Left ventricle myocardium superior (tissue), 1 donor: Measurements from ENCODE around the gene IDE. TPM values are rescaled to one million over a fixed set of nuclear protein-coding genes. Genes with fewer than 3 reads are reported as not detected.
A peak's percentile ranks its signal among the peaks of the same experiment; 100 is the strongest.
"Not testable (repeated sequence)": the region's sequence is repeated elsewhere in the genome, so short reads cannot be mapped to it uniquely, and the experiment has no call there.

Experiments used
- ATAC-seq: fragments of 200-7000 bp; cut with Tn5 transposase; one replicate; pipeline ENCODE4 v1.9.1; 2020; ENCODE audit warnings: mild to moderate bottlenecking, moderate library complexity
- DNase-seq: peaks from one replicate; pipeline ENCODE4 v3.0.0-alpha.2; 2020
- intact Hi-C: fragments of 100-400 bp; cut with micrococcal nuclease; formaldehyde crosslinking; loops from one replicate; pipeline ENCODE4 v1.11.0; 2022
- total RNA-seq: library from RNA; stranded (reverse); fragmentation: NEBNext Ultra II Directional; extraction: Animal tissue kit (Norgen Biotek cat#: 25700); gene quantifications from one replicate; pipeline ENCODE4 v1.2.1, GENCODE V29; 2021
- donor health status: DM: no; HTN: yes; CAD: no; lungs with severe emphysema.

IDE gene
- total RNA-seq, 1 donor from 2014 or later: 47.8 TPM

DNA sequence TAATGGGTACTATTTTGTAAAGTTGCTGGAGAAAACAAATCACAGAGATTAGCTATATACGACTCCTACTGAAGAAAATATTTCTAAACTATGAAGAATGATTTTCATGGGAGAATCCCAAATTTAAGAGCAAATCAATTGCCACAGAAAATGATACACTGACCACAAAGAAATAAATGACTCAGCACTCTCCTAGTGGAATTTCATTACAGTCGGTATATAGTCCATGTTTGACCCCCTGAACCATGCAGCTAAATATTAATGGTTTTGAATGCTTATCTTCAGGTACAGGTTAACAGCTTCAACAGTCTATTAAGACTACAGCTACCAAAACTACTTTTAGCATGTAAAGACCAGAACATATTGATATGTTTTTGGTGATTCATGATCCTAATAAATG, 65.0 kb downstream of the IDE start:
- DNase-seq: no peak
- ATAC-seq: no peak

DNA sequence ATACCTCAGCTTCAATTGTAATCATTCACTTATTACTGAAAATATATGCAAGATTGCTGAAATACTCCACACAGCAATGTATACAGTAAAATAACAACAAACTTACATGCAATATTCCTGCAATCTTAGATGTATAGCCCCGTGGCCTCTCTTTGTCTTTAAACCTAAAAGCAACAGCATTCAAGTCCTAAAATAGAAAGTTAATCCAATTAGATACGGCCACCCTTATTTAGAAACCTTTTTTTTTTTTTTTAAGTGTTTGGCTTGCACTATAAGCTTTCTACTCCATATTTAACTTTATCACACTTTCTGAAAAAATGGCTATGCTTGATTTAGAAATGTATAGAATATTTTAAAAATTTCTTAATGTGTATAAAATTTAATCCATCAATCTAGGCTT, 67.6 kb downstream of the IDE start:
- no peak for DNase-seq
- intact Hi-C loops: no loop called here
- no peak for ATAC-seq

More for the DNA sequence above, 65.0 kb downstream of the IDE start:
- intact Hi-C loops: no loop called here

DNA sequence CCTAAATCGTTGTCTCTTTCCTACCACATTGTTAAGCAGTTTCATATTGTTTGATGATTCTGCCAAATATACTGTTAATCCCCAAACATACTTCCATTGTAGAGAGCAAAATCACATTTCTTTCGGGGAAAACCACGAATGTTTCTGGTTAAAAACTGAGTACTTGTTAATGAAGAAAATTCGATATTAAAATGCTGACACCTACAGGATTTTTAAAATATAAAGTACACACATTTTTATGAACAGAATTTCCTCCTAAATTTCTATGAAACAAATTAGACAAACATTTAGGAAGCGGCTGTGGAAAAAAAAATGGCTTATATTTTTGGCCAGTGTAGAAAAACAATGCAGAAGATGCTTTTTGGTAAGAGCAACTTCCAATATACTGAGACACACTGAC, 68.8 kb downstream of the IDE start:
- no peak for DNase-seq
- intact Hi-C loops: no loop called here
- ATAC-seq: no peak

DNA sequence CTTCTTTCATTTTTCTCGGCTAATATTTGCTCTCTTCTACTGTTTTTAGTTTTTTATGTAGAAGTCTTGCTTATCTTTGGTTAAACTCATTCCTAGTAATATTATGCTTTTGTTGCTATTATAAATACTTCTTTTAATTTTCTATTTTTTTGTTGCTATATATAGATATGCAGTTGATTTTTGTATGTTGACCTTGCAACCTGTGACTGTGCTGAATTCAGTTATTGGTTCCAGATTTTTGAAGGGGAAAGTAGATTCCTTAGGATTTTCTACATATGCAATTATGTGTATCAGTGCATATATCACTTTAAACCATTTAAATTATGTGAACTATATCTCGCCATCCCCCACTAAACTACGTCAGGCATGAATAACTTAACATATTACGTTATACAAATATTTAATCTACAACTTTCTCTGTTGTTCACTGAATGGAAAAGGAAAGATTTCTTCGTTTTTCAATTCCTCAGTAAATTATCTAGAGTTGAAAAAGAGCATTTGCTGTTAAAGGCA, 71.5 kb downstream of the IDE start:
- intact Hi-C loops: no loop called here
- ATAC-seq: no peak
- DNase-seq: no peak

DNA sequence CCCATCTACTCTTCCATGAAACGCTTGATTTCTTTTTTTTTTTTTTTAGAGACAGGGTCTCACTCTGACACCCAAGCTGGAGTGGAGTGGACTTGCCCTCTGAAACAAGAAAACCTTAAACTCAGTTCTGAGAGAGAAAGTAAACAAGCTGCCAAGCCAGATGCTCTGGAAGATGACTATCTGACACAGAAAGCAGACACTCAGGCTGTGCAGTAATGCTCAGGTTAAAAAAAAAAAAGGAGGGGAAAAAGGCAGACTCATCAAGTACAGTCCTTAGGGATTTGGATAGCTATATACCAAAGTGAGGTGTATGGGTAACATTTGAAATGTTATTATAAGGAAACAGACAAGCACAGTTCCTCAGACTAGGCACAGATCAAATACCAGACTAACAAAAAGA, 80.5 kb downstream of the IDE start:
- ATAC-seq: no peak
- DNase-seq: no peak
- intact Hi-C loops: no loop called here

DNA sequence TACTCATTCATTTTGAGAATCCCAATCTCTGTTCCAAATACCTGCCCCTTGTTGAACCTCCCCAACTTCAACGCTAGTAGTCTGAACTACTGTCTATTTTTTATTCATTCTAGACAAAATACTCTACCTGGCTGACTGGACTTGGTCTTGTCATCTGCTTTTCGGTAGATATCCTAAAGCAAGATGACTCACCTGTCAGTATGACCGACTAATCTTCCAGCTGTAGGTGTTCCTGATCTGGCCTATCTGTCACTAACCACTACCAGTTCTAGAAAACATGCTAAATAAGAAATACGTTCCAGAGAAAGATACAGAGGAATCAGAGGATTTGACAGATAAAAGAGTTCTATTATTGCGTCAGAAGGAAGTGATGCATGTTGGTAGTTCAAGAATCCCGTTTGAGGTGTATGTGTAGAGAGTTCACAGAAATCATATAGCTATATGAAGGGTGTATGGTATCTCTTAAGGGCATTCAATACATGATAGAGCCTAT, 81.1 kb downstream of the IDE start:
- ATAC-seq (no peak), DNase-seq (no peak)
- intact Hi-C loops: no loop called here

GRCh38 chr10:92490387-92490786, 83.5 kb downstream of the IDE start:
- no peak for DNase-seq
- ATAC-seq: no peak
- intact Hi-C loops: no loop called here

- ATAC-seq (no peak), DNase-seq (no peak)
- intact Hi-C loops: no loop called here
These were observed 87.3 kb downstream of the IDE start for GRCh38 chr10:92486637-92487036.

DNA sequence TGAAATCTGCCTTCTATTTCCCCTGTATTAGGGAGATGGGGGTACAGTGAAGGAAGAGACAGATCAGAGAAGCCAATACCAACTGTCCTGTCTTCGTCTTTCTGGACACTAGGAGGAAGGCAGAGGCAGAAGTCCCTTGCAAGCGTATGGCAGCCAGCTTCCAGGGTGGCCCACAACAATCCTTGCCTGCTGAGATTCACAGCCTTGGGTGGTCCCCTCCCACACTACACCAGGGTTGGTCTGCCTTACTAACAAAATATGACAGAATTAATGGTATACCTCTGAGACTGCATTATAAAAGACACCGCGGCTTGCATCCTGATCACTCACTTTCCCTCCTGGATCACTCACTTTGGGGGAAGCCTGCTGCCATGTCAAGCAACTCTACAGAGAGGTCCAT, 90.4 kb downstream of the IDE start:
- intact Hi-C loops: no loop called here
- DNase-seq (no peak), ATAC-seq (no peak)

DNA sequence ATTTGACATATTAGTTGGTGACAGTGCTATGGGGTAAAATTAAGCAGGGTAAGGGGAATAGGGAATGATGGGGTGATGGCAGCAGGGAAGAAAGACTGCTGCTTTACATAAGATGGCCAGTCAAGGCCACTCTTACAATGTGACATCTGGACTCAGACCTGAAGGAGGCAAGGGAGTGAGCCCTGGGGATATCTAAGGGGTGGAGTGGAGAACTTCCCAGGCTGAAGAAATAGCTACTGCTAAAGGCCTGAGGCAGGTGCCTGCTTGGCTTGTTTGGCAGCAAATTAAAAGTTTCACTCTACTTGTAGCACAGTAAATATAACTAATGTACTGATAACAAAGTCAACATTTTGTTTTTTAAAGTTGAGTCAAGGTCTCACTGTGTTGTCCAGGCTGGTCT, 93.5 kb downstream of the IDE start:
- intact Hi-C loops: no loop called here
- DNase-seq (no peak), ATAC-seq (no peak)

GRCh38 chr10:92479547-92479946, 94.3 kb downstream of the IDE start:
- DNase-seq: no peak
- ATAC-seq: peak; percentile 47
- intact Hi-C loops: no loop called here

- DNase-seq (no peak), ATAC-seq (no peak)
- intact Hi-C loops: no loop called here
These were observed 95.4 kb downstream of the IDE start for GRCh38 chr10:92478536-92478935.

DNA sequence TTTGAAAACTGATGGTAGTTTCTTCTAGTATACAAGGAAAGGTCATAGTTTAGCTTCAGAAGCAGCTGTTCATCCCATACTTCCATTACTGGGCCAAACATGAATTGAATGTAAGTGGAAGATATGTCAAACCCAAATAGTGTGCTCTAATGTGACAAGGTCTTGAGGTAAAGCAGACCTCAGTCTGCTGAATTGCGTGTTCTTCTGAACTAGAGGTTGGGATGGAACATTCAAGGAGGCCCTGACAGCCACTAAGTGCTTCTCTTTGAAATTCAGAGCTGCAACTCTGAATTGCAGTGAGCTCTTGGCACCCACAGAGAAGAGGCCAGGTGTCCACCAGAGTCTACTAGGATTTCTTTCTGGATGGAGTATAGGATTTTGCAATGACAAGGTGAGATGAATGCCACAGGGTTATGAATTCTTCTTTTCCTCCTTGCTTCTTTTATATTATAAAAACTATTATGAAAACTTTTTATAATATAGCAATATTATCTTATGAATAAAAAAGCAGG, 98.5 kb downstream of the IDE start:
- intact Hi-C loops: no loop called here
- no peak for ATAC-seq
- no peak for DNase-seq

GRCh38 chr10:92470026-92470425, 103.9 kb downstream of the IDE start:
- intact Hi-C loops: no loop called here
- DNase-seq (no peak), ATAC-seq (no peak)

DNA sequence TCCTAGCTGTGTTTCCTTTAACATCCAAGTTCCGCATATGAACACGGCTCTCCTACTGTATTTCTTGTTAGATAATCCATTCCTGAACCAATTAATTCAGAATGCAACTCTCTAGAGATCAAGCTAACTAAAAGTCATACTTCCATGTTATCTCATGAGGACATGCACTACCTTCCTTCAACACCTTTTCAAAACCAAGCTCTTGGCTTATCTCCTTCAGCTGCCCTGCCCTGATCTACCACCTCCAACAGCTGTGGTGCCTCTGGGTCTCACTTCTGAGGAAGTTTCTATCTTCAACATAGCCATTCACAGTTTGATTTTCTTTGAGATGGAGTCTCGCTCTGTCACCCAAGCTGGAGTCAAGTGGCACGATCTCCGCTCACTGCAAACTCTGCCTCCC, 109.5 kb downstream of the IDE start:
- ATAC-seq (no peak), DNase-seq (no peak)
- intact Hi-C loops: no loop called here

GRCh38 chr10:92463582-92463981, 110.3 kb downstream of the IDE start:
- no peak for DNase-seq
- intact Hi-C loops: no loop called here
- no peak for ATAC-seq

GRCh38 chr10:92454955-92455354, 118.9 kb downstream of the IDE start:
- ATAC-seq, DNase-seq, intact Hi-C loops: not testable (repeated sequence)

- intact Hi-C loops: no loop called here
- DNase-seq: no peak
- ATAC-seq: no peak
These were observed 121.6 kb downstream of the IDE start for GRCh38 chr10:92452313-92452712.

DNA sequence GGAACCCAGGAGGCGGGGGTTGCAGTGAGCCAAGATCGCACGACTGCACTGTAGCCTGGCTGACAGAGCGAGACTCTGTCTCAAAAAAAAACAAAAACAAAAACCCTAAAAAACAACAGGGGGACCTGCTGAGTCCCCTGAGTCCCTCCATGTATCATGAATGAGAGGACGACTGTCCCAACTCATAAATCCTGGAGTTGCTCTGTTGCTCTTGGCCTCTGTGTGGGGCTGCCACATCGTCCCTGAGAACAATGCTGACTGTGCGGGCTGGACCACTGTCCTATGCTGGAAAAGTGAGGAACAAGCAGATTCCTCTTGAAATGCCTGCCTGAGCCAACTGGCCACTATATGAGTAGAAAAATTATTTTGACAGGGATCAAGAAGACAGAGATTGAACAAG, 122.5 kb downstream of the IDE start:
- no peak for DNase-seq
- intact Hi-C loops: no loop called here

GRCh38 chr10:92450896-92451295, 123.0 kb downstream of the IDE start:
- intact Hi-C loops: no loop called here
- ATAC-seq (no peak), DNase-seq (no peak)

More for the DNA sequence above, 122.5 kb downstream of the IDE start:
- ATAC-seq: no peak

- intact Hi-C loops: no loop called here
- DNase-seq (no peak), ATAC-seq (no peak)
These were observed 133.3 kb downstream of the IDE start for GRCh38 chr10:92440578-92440977.

DNA sequence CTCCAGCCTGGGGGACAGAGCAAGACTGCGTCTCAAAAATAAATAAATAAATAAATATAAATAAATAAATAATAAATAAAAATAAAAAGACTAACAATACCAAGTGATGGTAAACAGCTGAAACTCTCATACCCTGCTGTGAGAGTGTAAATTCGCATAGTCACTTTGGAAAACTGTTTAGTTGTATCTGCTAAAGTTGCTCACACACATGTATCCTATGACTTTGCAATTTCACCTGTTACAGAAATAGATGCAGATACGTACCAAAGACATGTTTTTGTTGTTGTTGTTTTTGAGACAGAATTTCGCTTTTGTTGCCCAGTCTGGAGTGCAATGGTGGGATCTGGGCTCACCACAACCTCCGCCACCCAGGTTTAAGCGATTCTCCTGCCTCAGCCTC, 135.7 kb downstream of the IDE start:
- ATAC-seq: no peak
- no peak for DNase-seq
- intact Hi-C loops: no loop called here
